Hepatocyte (in vitro differentiated cells): ENCODE data around the gene PLEKHA7. TPM values are rescaled to one million over a fixed set of nuclear protein-coding genes. Genes with fewer than 3 reads are reported as not detected.

ENCODE experiments used
- DNase-seq: peaks from one replicate; pipeline ENCODE4 v3.0.0-alpha.2; 2016; ENCODE audit warnings: low spot score
- H2AFZ ChIP-seq: fragments of 200-600 bp; sonication (generic); 2 replicates; pipeline ENCODE4 v1.6.0; 2016; ENCODE audit warnings: antibody characterized with exemption, mild to moderate bottlenecking
- H3K27ac ChIP-seq: fragments of 200-600 bp; sonication (generic); 2 replicates; pipeline ENCODE4 v1.5.1; 2016; ENCODE audit warnings: mild to moderate bottlenecking
- H3K27me3 ChIP-seq: fragments of 200-600 bp; sonication (generic); 2 replicates; pipeline ENCODE4 v1.6.1; 2016
- H3K36me3 ChIP-seq: fragments of 200-600 bp; sonication (generic); replicated peaks from 2 replicates; pipeline ENCODE4 v1.5.1; 2016; ENCODE audit warnings: low read depth; ENCODE audit not compliant: insufficient read depth
- H3K4me1 ChIP-seq: fragments of 200-600 bp; sonication (generic); 2 replicates; pipeline ENCODE4 v1.5.1; 2016; ENCODE audit warnings: mild to moderate bottlenecking, moderate library complexity; ENCODE audit not compliant: insufficient read depth
- H3K4me2 ChIP-seq: fragments of 200-600 bp; sonication (generic); 2 replicates; pipeline ENCODE4 v1.6.0; 2016
- H3K4me3 ChIP-seq: fragments of 200-600 bp; sonication (generic); 2 replicates; pipeline ENCODE4 v1.5.1; 2016; ENCODE audit warnings: mild to moderate bottlenecking
- H3K79me2 ChIP-seq: fragments of 200-600 bp; sonication (generic); 2 replicates; pipeline ENCODE4 v1.6.0; 2017; ENCODE audit warnings: mild to moderate bottlenecking
- H3K9me2 ChIP-seq: fragments of 200-600 bp; sonication (generic); replicated peaks from 2 replicates; pipeline ENCODE4 v1.6.0; 2017; ENCODE audit warnings: mild to moderate bottlenecking; ENCODE audit not compliant: insufficient read depth
- H3K9me3 ChIP-seq: fragments of 200-600 bp; sonication (generic); 2 replicates; pipeline ENCODE4 v1.5.1; 2016; ENCODE audit warnings: low read depth, mild to moderate bottlenecking
- H4K20me1 ChIP-seq: fragments of 200-600 bp; sonication (generic); 2 replicates; pipeline ENCODE4 v1.6.0; 2016; ENCODE audit warnings: mild to moderate bottlenecking; ENCODE audit not compliant: insufficient read depth, poor library complexity, severe bottlenecking
- EZH2 ChIP-seq: fragments of 200-600 bp; sonication (generic); IDR thresholded peaks from 2 replicates; pipeline ENCODE4 v1.6.1; 2016; ENCODE audit warnings: antibody characterized with exemption, mild to moderate bottlenecking, borderline replicate concordance
- EZH2phosphoT487 ChIP-seq: fragments of 200-600 bp; sonication (generic); IDR thresholded peaks from one replicate; pipeline ENCODE4 v1.6.1; 2018; ENCODE audit warnings: antibody characterized with exemption, mild to moderate bottlenecking, low read depth, moderate library complexity; ENCODE audit not compliant: unreplicated experiment, severe bottlenecking
- WGBS: methylation state at CpG from one replicate; pipeline ENCODE4 v1.1.6; 2016; ENCODE audit warnings: low lambda C conversion rate; ENCODE audit errors: missing lambda C conversion rate; 5-methylcytosine and 5-hydroxymethylcytosine counted together
- polyA plus RNA-seq: library from polyadenylated mRNA; unstranded; fragments of >200 nt; fragmentation: Nextera tagmentation; extraction: Ambion mirVana; gene quantifications from 2 replicates; pipeline ENCODE4 v1.2.1, GENCODE V29; 2016
- total RNA-seq: library from RNA; depleted of rRNA; stranded (reverse); fragments of >200 nt; gene quantifications from 2 replicates; pipeline ENCODE4 v1.2.3, GENCODE V29; 2014
- TF ChIP-seq, protein P1 (sequence below): fragments of 200-600 bp; sonication (generic); IDR thresholded peaks from 2 replicates; pipeline ENCODE4 v1.5.1; 2016; ENCODE audit warnings: antibody characterized with exemption, mild to moderate bottlenecking; ENCODE audit not compliant: poor library complexity

PLEKHA7 gene
- total and polyA plus RNA-seq, 2 experiments from 2014 or later = 16.7 to 35.6 TPM

DNA sequence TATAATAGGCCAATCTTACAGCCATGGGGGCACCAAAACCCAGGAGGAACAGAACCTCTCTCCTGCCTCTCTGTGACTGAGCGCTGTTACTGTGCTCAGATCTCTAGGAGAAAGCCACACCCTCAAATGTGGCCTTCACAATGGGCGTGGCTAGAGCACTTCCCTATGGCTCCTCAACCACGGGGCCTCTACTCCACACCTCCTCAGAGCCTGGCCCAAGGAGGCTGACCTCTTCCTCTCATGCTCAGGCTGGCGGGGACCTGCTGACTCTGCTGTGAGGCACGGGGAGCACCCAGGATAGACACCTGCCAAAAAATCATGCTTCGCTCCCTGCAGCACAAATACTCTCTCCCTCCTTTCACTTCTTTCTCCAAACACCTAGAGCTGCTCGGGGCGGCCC is 234.8 kb downstream of the PLEKHA7 start:
- TF ChIP-seq, protein P1, sequence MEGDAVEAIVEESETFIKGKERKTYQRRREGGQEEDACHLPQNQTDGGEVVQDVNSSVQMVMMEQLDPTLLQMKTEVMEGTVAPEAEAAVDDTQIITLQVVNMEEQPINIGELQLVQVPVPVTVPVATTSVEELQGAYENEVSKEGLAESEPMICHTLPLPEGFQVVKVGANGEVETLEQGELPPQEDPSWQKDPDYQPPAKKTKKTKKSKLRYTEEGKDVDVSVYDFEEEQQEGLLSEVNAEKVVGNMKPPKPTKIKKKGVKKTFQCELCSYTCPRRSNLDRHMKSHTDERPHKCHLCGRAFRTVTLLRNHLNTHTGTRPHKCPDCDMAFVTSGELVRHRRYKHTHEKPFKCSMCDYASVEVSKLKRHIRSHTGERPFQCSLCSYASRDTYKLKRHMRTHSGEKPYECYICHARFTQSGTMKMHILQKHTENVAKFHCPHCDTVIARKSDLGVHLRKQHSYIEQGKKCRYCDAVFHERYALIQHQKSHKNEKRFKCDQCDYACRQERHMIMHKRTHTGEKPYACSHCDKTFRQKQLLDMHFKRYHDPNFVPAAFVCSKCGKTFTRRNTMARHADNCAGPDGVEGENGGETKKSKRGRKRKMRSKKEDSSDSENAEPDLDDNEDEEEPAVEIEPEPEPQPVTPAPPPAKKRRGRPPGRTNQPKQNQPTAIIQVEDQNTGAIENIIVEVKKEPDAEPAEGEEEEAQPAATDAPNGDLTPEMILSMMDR = no peak
- TF ChIP-seq EZH2 (no peak), EZH2phosphoT487 (no peak)
- H2AFZ ChIP-seq = no peak overlapping the region
- H3K79me2 ChIP-seq = no peaks in the 10 kb centered on the region
- H3K4me3 ChIP-seq = no peak overlapping the region
- H3K27ac ChIP-seq = no peak overlapping the region
- H3K9me2 ChIP-seq = no peaks in the 10 kb centered on the region
- no peaks in the 10 kb centered on the region for H4K20me1 ChIP-seq
- no peaks in the 10 kb centered on the region for H3K36me3 ChIP-seq
- DNase-seq = no peak
- H3K27me3 ChIP-seq = no peaks in the 10 kb centered on the region
- 90% methylated on average over 8 of the region's 8 CpGs for WGBS
- H3K4me2 ChIP-seq = no peak overlapping the region
- no peaks in the 10 kb centered on the region for H3K9me3 ChIP-seq
- H3K4me1 ChIP-seq = no peaks in the 10 kb centered on the region

DNA sequence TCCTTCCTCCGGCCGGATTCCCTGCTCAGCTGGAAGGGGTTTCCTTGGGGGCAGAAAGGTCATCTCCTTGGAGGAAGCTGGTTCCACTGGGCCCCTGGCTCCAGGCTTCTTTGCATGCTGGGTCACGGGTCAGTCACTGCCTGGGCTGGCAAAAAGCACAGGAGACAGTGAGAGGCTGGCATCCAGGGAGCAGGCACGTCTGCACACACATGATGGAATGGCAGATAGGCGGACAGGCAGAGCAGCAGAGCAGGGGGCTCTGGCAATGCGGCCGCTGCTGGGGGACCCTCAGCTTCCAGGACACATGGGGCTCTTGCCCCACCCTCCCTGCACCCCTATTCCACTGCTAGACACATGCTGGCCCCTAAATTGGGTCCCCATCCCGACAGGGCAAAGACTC is 235.3 kb downstream of the PLEKHA7 start:
- DNase-seq = no peak

DNA sequence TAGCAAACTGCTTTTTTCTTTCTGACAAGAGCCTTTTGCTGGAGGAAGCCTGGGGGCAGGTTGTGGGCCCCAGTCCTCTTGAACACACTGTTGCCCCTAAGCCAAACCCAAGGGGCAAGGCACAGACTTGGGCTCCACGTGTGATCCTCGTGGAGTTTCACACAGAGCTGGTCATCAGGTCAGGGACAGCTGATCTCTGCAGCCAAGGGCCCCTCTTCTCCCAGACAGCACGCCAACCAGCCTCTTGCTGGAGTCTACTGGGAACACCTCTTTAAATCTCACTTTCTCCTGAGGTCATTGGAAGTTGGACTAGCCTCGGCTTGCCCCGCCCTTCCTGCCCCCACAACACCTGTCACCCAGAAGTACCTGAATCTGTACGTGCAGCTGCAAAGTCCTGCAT is 235.9 kb downstream of the PLEKHA7 start:
- Histone ChIP-seq H3K4me1 (no peaks in the 10 kb centered on the region), H3K4me3 (no peak overlapping the region), H3K4me2 (no peak overlapping the region), H3K27me3 (no peaks in the 10 kb centered on the region), H3K36me3 (no peaks in the 10 kb centered on the region), H3K79me2 (no peaks in the 10 kb centered on the region), H3K27ac (no peak overlapping the region), H3K9me3 (no peaks in the 10 kb centered on the region), H4K20me1 (no peaks in the 10 kb centered on the region), H3K9me2 (no peaks in the 10 kb centered on the region), H2AFZ (no peak overlapping the region)
- TF ChIP-seq EZH2 (no peak), EZH2phosphoT487 (no peak)
- TF ChIP-seq, protein P1 = no peak
- WGBS = 95% methylated on average over 6 of the region's 6 CpGs
- no peak for DNase-seq

More for the DNA sequence above, 235.3 kb downstream of the PLEKHA7 start:
- Histone ChIP-seq H3K4me2 (no peak overlapping the region), H3K9me3 (no peaks in the 10 kb centered on the region), H4K20me1 (no peaks in the 10 kb centered on the region), H3K79me2 (no peaks in the 10 kb centered on the region), H3K9me2 (no peaks in the 10 kb centered on the region), H2AFZ (no peak overlapping the region), H3K36me3 (no peaks in the 10 kb centered on the region), H3K4me1 (no peaks in the 10 kb centered on the region), H3K27ac (no peak overlapping the region), H3K4me3 (no peak overlapping the region), H3K27me3 (no peaks in the 10 kb centered on the region)
- TF ChIP-seq, protein P1 = no peak
- TF ChIP-seq EZH2phosphoT487 (no peak), EZH2 (no peak)
- WGBS = 95% methylated on average over 8 of the region's 8 CpGs

DNA sequence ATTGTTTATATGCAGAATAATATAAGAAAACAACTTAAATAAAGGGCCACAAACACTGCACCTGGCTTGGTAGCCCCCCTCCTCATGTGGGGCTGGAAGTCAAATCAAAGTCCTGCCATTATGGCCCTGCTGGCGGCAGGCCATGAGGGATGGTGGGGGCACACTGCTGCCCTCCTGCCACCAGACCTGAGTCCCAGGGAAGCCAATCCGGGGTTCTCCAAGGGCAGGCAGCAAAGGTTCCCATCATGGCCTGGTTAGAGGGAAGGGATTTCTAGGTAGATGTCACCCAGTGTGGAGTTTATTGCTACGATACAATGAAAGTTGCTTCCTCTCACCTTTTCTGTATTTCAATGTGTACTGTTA is 236.6 kb downstream of the PLEKHA7 start:
- Histone ChIP-seq H3K36me3 (no peaks in the 10 kb centered on the region), H3K9me2 (no peaks in the 10 kb centered on the region), H3K4me1 (no peaks in the 10 kb centered on the region), H3K4me3 (no peak overlapping the region), H3K27ac (no peak overlapping the region), H3K9me3 (no peaks in the 10 kb centered on the region), H2AFZ (no peak overlapping the region), H3K4me2 (no peak overlapping the region), H4K20me1 (no peaks in the 10 kb centered on the region), H3K27me3 (no peaks in the 10 kb centered on the region), H3K79me2 (no peaks in the 10 kb centered on the region)
- no peak for DNase-seq
- WGBS = 93% methylated on average over 3 of the region's 3 CpGs
- no peak for TF ChIP-seq EZH2phosphoT487
- TF ChIP-seq, protein P1 = no peak
- no peak for TF ChIP-seq EZH2
